Stimulated activated CD4-positive, alpha-beta T cell treated with anti-CD3 and anti-CD28 coated beads, Interleukin-2, amount 100 ng/mL, for 48 hours (primary cell): ENCODE data around the gene KRT13.

Experiments
- DNase-seq, 2 donors: peaks; one replicate each; pipeline ENCODE4 v3.0.0-alpha.2; 2020

KRT13 gene

GRCh38 chr17:41463746-41464145 lies 41.7 kb downstream of the KRT13 start:
- no peak for DNase-seq

DNA sequence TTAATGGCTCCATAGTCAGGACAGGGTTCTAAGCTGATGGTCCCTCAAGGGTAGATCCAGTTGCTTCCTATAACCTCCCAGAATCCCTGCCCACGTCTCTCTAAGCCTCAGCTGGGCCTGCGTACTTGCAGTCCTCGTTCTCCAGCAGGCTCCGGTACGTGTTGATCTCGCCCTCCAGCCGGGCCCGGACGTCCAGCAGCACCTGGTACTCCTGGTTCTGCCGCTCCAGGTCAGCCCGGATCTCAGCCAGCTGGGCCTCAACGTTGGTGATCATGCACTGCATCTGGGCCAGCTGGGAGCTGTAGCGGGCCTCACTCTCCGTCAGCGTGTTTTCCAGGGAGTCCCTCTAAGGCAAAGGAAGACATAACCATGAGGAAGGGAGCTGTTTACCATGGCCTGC lies 42.7 kb downstream of the KRT13 start:
- no peak for DNase-seq

DNA sequence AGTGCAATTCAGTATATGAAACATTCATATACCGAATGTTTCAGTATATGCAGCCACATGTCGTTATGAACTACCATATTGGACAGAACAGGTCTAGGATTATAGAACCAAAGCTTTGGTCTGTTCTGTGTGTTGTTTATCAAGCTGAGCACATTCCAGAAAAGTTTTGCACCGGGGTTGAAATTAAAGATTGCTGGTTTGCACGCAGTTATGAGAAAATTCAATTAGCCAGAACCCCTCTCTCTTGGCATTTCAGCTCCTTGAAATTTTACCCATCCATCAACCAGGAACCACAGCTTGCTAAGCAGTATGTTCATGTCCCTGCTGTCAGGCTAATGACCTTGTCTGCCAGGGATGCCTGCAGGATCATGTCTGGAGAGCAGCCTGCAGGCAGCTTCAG lies 47.7 kb downstream of the KRT13 start:
- no peak for DNase-seq

DNA sequence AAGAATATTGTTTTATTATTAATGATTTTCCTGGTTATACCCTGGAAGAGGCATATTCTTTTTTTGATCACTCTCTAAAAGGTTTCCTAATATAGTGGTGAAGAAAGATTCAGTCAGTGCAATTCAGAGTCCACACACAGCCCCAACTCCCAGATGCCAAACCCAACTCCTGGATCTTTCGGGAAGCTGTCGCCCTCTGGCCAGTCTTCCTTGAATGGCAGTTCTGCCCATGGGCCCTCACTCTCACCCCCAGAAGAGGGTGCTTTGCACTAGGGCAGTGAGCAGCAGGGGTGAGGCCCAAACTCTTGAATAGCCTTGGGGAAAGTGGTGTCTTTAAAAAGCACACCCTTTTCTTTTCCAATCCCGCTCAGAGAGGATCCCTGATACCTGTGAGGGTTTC lies 49.2 kb downstream of the KRT13 start:
- no peak for DNase-seq

GRCh38 chr17:41455236-41455635 lies 50.2 kb downstream of the KRT13 start:
- DNase-seq = no peak

- no peak for DNase-seq
These were observed 52.3 kb downstream of the KRT13 start for GRCh38 chr17:41453066-41453465.

DNA sequence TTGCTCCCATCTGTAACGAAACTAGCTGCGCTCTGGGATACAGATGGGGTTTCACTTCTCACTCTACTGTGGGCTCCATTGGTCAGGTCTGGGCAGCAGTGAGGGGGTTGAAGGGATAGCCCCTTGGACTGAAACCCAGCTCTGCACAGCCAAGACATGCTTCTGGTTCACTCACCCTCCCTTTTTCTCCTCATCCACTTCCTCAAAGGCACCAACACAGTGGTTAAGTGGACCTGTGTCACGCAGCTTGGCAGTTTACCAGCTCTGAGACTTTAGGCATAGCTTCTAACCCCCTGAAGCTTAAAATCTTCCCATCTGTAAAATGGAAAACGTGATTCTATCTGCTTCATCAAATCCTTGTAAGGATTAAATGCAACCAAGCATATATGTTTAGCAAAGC lies 53.1 kb downstream of the KRT13 start:
- no peak for DNase-seq

- no peak for DNase-seq
These were observed 54.2 kb downstream of the KRT13 start for GRCh38 chr17:41451154-41451728.
